Measurements from ENCODE around the gene OSBP2.

Gene OSBP2

GRCh38 chr22:30872285-30873041 is 177.8 kb downstream of the OSBP2 start:
- Histone ChIP-seq H3K36me3 (ENCODE audit: control insufficient read depth in 1 of 2, insufficient read depth in 2 of 2, low read length in 2 of 2) (no peaks in the 10 kb centered on the region), H3K9ac (ENCODE audit: low read length) (no peak overlapping the region), H3K79me1 (ENCODE audit: low read length) (no peaks in the 10 kb centered on the region), H3K4ac (ENCODE audit: low read depth, low read length) (no peak overlapping the region), H3K4me1 (ENCODE audit: control insufficient read depth in 1 of 2, insufficient read depth in 2 of 2, low read length in 2 of 2) (peaks cover 0 to 2% of the 10 kb centered on the region in 2 experiments), H3K18ac (ENCODE audit: low read length) (no peak overlapping the region), H4K8ac (ENCODE audit: low read depth, low read length) (no peak overlapping the region), H3K27me3 (ENCODE audit: insufficient read depth, low read length) (no peaks in the 10 kb centered on the region), H3K9me3 (ENCODE audit: insufficient read depth, low read depth, low read length) (peaks cover 1% of the 10 kb centered on the region), H2BK5ac (ENCODE audit: low read depth, low read length, poor library complexity) (no peak overlapping the region), H3K27ac (ENCODE audit: low read depth, low read length) (no peak overlapping the region), H4K91ac (ENCODE audit: low read depth, low read length) (no peak overlapping the region), H3K14ac (ENCODE audit: low read length) (no peak overlapping the region), H3K79me2 (ENCODE audit: control insufficient read depth, insufficient read depth, low read length, poor library complexity) (no peaks in the 10 kb centered on the region), H2BK12ac (ENCODE audit: low read length) (no peak overlapping the region), H3K23ac (ENCODE audit: low read length) (no peak overlapping the region), H4K12ac (ENCODE audit: low read depth, low read length) (no peak overlapping the region), H2BK120ac (ENCODE audit: insufficient read depth, low read length, poor library complexity) (no peak overlapping the region), H2AK5ac (ENCODE audit: low read length) (no peak overlapping the region), H3K4me2 (ENCODE audit: low read length) (no peak overlapping the region), H3K4me3 (ENCODE audit: low read depth, low read length) (no peak overlapping the region), H2AFZ (ENCODE audit: insufficient read depth, low read length, poor library complexity) (no peak overlapping the region)
- no peak for DNase-seq
- no CpG with 5 or more reads among the region's 16 CpGs for WGBS (ENCODE audit: extremely low coverage, insufficient coverage, insufficient read length)

GRCh38 chr22:30873086-30873650 is 178.5 kb downstream of the OSBP2 start:
- no peak overlapping the region for H3K14ac ChIP-seq (ENCODE audit: low read length)
- no peak overlapping the region for H3K18ac ChIP-seq (ENCODE audit: low read length)
- H4K8ac ChIP-seq (ENCODE audit: low read depth, low read length): no peak overlapping the region
- H3K9ac ChIP-seq (ENCODE audit: low read length): no peak overlapping the region
- no peaks in the 10 kb centered on the region for H3K4me1 ChIP-seq (ENCODE audit: control insufficient read depth in 1 of 2, insufficient read depth in 2 of 2, low read length in 2 of 2)
- no peak overlapping the region for H3K4ac ChIP-seq (ENCODE audit: low read depth, low read length)
- no peak for DNase-seq
- no peaks in the 10 kb centered on the region for H3K27me3 ChIP-seq (ENCODE audit: insufficient read depth, low read length)
- no peak overlapping the region for H3K27ac ChIP-seq (ENCODE audit: low read depth, low read length)
- no peaks in the 10 kb centered on the region for H3K36me3 ChIP-seq (ENCODE audit: control insufficient read depth in 1 of 2, insufficient read depth in 2 of 2, low read length in 2 of 2)
- H3K4me3 ChIP-seq (ENCODE audit: low read depth, low read length): no peak overlapping the region
- no peaks in the 10 kb centered on the region for H3K79me1 ChIP-seq (ENCODE audit: low read length)
- no peak overlapping the region for H2BK5ac ChIP-seq (ENCODE audit: low read depth, low read length, poor library complexity)
- no peak overlapping the region for H2BK120ac ChIP-seq (ENCODE audit: insufficient read depth, low read length, poor library complexity)
- H2AFZ ChIP-seq (ENCODE audit: insufficient read depth, low read length, poor library complexity): no peak overlapping the region
- H3K79me2 ChIP-seq (ENCODE audit: control insufficient read depth, insufficient read depth, low read length, poor library complexity): no peaks in the 10 kb centered on the region
- WGBS (ENCODE audit: extremely low coverage, insufficient coverage, insufficient read length): no CpG with 5 or more reads among the region's 9 CpGs
- H4K12ac ChIP-seq (ENCODE audit: low read depth, low read length): no peak overlapping the region
- H3K23ac ChIP-seq (ENCODE audit: low read length): no peak overlapping the region
- no peak overlapping the region for H2AK5ac ChIP-seq (ENCODE audit: low read length)
- H3K4me2 ChIP-seq (ENCODE audit: low read length): no peak overlapping the region
- no peak overlapping the region for H4K91ac ChIP-seq (ENCODE audit: low read depth, low read length)
- peaks cover 1% of the 10 kb centered on the region for H3K9me3 ChIP-seq (ENCODE audit: insufficient read depth, low read depth, low read length)
- no peak overlapping the region for H2BK12ac ChIP-seq (ENCODE audit: low read length)

GRCh38 chr22:30873661-30874060 is 179.0 kb downstream of the OSBP2 start:
- Histone ChIP-seq H3K79me1 (ENCODE audit: low read length) (no peaks in the 10 kb centered on the region), H3K18ac (ENCODE audit: low read length) (no peak overlapping the region), H2AFZ (ENCODE audit: insufficient read depth, low read length, poor library complexity) (no peak overlapping the region), H3K36me3 (ENCODE audit: control insufficient read depth in 1 of 2, insufficient read depth in 2 of 2, low read length in 2 of 2) (no peaks in the 10 kb centered on the region), H2BK12ac (ENCODE audit: low read length) (no peak overlapping the region), H3K4me2 (ENCODE audit: low read length) (no peak overlapping the region), H2BK120ac (ENCODE audit: insufficient read depth, low read length, poor library complexity) (no peak overlapping the region), H2BK5ac (ENCODE audit: low read depth, low read length, poor library complexity) (no peak overlapping the region), H2AK5ac (ENCODE audit: low read length) (no peak overlapping the region), H3K23ac (ENCODE audit: low read length) (no peak overlapping the region), H3K9me3 (ENCODE audit: insufficient read depth, low read depth, low read length) (peaks cover 1% of the 10 kb centered on the region), H3K27me3 (ENCODE audit: insufficient read depth, low read length) (no peaks in the 10 kb centered on the region), H3K79me2 (ENCODE audit: control insufficient read depth, insufficient read depth, low read length, poor library complexity) (no peaks in the 10 kb centered on the region), H3K14ac (ENCODE audit: low read length) (no peak overlapping the region), H3K9ac (ENCODE audit: low read length) (no peak overlapping the region), H3K4me1 (ENCODE audit: control insufficient read depth in 1 of 2, insufficient read depth in 2 of 2, low read length in 2 of 2) (no peaks in the 10 kb centered on the region), H4K91ac (ENCODE audit: low read depth, low read length) (no peak overlapping the region), H3K27ac (ENCODE audit: low read depth, low read length) (no peak overlapping the region), H3K4me3 (ENCODE audit: low read depth, low read length) (no peak overlapping the region), H4K8ac (ENCODE audit: low read depth, low read length) (no peak overlapping the region), H4K12ac (ENCODE audit: low read depth, low read length) (no peak overlapping the region), H3K4ac (ENCODE audit: low read depth, low read length) (no peak overlapping the region)
- no CpG with 5 or more reads among the region's 7 CpGs for WGBS (ENCODE audit: extremely low coverage, insufficient coverage, insufficient read length)
- no peak for DNase-seq

- Histone ChIP-seq H3K4ac (ENCODE audit: low read depth, low read length) (no peak overlapping the region), H4K8ac (ENCODE audit: low read depth, low read length) (no peak overlapping the region), H2AK5ac (ENCODE audit: low read length) (no peak overlapping the region), H3K9me3 (ENCODE audit: insufficient read depth, low read depth, low read length) (peaks cover 1% of the 10 kb centered on the region), H3K14ac (ENCODE audit: low read length) (no peak overlapping the region), H3K79me1 (ENCODE audit: low read length) (no peaks in the 10 kb centered on the region), H3K4me2 (ENCODE audit: low read length) (no peak overlapping the region), H3K4me3 (ENCODE audit: low read depth, low read length) (no peak overlapping the region), H2BK5ac (ENCODE audit: low read depth, low read length, poor library complexity) (no peak overlapping the region), H3K4me1 (ENCODE audit: control insufficient read depth in 1 of 2, insufficient read depth in 2 of 2, low read length in 2 of 2) (no peaks in the 10 kb centered on the region), H2BK12ac (ENCODE audit: low read length) (no peak overlapping the region), H4K12ac (ENCODE audit: low read depth, low read length) (no peak overlapping the region), H3K79me2 (ENCODE audit: control insufficient read depth, insufficient read depth, low read length, poor library complexity) (no peaks in the 10 kb centered on the region), H3K27ac (ENCODE audit: low read depth, low read length) (no peak overlapping the region), H2BK120ac (ENCODE audit: insufficient read depth, low read length, poor library complexity) (no peak overlapping the region), H3K23ac (ENCODE audit: low read length) (no peak overlapping the region), H3K9ac (ENCODE audit: low read length) (no peak overlapping the region), H2AFZ (ENCODE audit: insufficient read depth, low read length, poor library complexity) (no peak overlapping the region), H3K36me3 (ENCODE audit: control insufficient read depth in 1 of 2, insufficient read depth in 2 of 2, low read length in 2 of 2) (no peaks in the 10 kb centered on the region), H4K91ac (ENCODE audit: low read depth, low read length) (no peak overlapping the region), H3K18ac (ENCODE audit: low read length) (no peak overlapping the region), H3K27me3 (ENCODE audit: insufficient read depth, low read length) (no peaks in the 10 kb centered on the region)
- no CpG with 5 or more reads among the region's 21 CpGs for WGBS (ENCODE audit: extremely low coverage, insufficient coverage, insufficient read length)
- no peak for DNase-seq
Observed at GRCh38 chr22:30874431-30875370, 180.0 kb downstream of the OSBP2 start.
